Ovary (tissue), 9 donors: ENCODE measurements around the gene CNBD2. TPM values are rescaled to one million over a fixed set of nuclear protein-coding genes. Genes with fewer than 3 reads are reported as not detected.
"Not testable (repeated sequence)": the region's sequence is repeated elsewhere in the genome, so short reads cannot be mapped to it uniquely, and the experiment has no call there.

Experiments
- DNase-seq, 5 donors: peaks; one replicate each; pipeline ENCODE4 v3.0.0-alpha.2; 2019 to 2020
- H3K27ac ChIP-seq, 2 donors: fragments of 200-600 bp; one replicate each; pipeline versions ENCODE4 v1.5.1 to v1.8.0; 2019 to 2022
- H3K27me3 ChIP-seq: fragments of 200-600 bp; one replicate; pipeline ENCODE4 v1.8.0; 2022
- H3K36me3 ChIP-seq: fragments of 200-600 bp; sonication (generic); one replicate; pipeline ENCODE4 v1.5.1; 2019
- H3K4me1 ChIP-seq: one replicate; pipeline ENCODE4 v1.8.1; 2013; ENCODE audit warnings: mild to moderate bottlenecking, moderate library complexity; ENCODE audit not compliant: insufficient read depth
- H3K4me3 ChIP-seq: fragments of 200-600 bp; sonication (generic); one replicate; pipeline ENCODE4 v1.5.1; 2017
- H3K9me3 ChIP-seq, 2 donors: fragments of 200-600 bp in 1 of 2; sonication (generic) in 1 of 2; one replicate each; pipeline versions ENCODE4 v1.5.1 to v1.8.1; 2013 to 2019; ENCODE audit warnings: mild to moderate bottlenecking in 1 of 2, moderate library complexity in 1 of 2
- EP300 ChIP-seq: sonication (generic); formaldehyde crosslinking; IDR thresholded peaks from one replicate; pipeline ENCODE4 v1.6.1; 2017; ENCODE audit warnings: antibody characterized with exemption
- POLR2A ChIP-seq: fragments of 450-650 bp; IDR thresholded peaks from one replicate; pipeline ENCODE4 v1.6.1; 2017; ENCODE audit warnings: antibody characterized with exemption, mild to moderate bottlenecking, moderate library complexity
- WGBS, 3 donors: extraction: QIAGEN DNeasy Blood & Tissue Kit in 1 of 3; methylation state at CpG; one replicate each; pipeline versions ENCODE4 v1.1.5 to v1.1.7; 2013 to 2017; 5-methylcytosine and 5-hydroxymethylcytosine counted together
- intact Hi-C, 4 donors: fragments of 100-400 bp; cut with DNase I; formaldehyde crosslinking; loops; one replicate each; pipeline versions ENCODE4 v1.11.0 to v1.15.1; 2022 to 2023
- polyA plus RNA-seq, 2 donors: library from polyadenylated mRNA; stranded (reverse); fragments of 200-250 nt in 1 of 2; fragments of 350-450 nt in 1 of 2; fragmentation: Illumina TruSeq in 1 of 2; extraction: RNeasy Lipid Tissue Mini Kit (QIAGEN cat#74804) in 1 of 2; gene quantifications; one replicate each; pipeline ENCODE4 v1.2.3, GENCODE V29; 2013 to 2014
- total RNA-seq, 7 donors: library from RNA; depleted of rRNA in 2 of 7; stranded (reverse); fragments of >200 nt in 2 of 7; fragmentation: NEBNext Ultra II Directional in 3 of 7; extraction: Animal tissue kit (Norgen Biotek cat#: 25700) in 3 of 7; gene quantifications; one replicate each; pipeline versions ENCODE4 v1.1.0 to v1.2.4, GENCODE V29; 2016 to 2023
- TF ChIP-seq, protein P1 (sequence below), 3 donors: fragments of 450-650 bp in 2 of 3; fragments of 200-600 bp in 1 of 3; IDR thresholded peaks; one replicate each; pipeline versions ENCODE4 v1.5.1 to v1.8.0; 2016 to 2022; ENCODE audit warnings: antibody characterized with exemption in 3 of 3, mild to moderate bottlenecking in 1 of 3
- donor health status: DM: no; HTN: no; CAD: no; lungs with moderate emphysema.
- donor health status: DM: no; HTN: no; CAD: no.
- donor health status: Bipolar disorder and iron deficiency.
- donor health status: DM: yes; HTN: yes; CAD: no.
- donor health status: DM: no; HTN: no; CAD: no.
- donor health status: DM: yes; HTN: yes; CAD: no.

CNBD2 gene
- total and polyA plus RNA-seq, 9 donors = 2.4 to 8.7 (median 4.5) TPM

DNA sequence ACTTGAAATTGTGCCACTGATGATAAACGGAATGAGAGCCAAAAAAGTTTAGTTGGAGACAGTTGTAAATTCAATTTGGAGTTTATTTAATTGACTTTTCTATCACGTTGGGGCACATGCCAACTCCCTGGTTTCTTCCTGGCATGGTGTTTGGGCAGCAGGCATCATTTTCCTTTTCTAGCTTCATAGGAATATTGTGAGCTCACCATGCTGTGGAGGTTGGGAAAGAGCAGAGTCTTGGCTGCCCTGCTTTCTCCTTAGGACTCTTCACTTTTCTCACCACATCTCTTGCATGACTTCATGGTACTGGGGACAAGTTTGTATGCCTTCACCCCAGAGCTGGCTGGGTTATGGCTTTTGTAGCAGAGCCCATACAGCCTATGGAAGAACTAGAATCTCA is 20.5 kb upstream of the CNBD2 start:
- no peaks in the 10 kb centered on the region for H3K9me3 ChIP-seq
- H3K4me1 ChIP-seq = peaks cover 3% of the 10 kb centered on the region
- H3K36me3 ChIP-seq = no peaks in the 10 kb centered on the region
- H3K27me3 ChIP-seq = no peaks in the 10 kb centered on the region
- 83 to 87% (median 83%) methylated on average over 2 of the region's 2 CpGs for WGBS, 3 donors
- no peak overlapping the region for H3K27ac ChIP-seq
- TF ChIP-seq, protein P1, sequence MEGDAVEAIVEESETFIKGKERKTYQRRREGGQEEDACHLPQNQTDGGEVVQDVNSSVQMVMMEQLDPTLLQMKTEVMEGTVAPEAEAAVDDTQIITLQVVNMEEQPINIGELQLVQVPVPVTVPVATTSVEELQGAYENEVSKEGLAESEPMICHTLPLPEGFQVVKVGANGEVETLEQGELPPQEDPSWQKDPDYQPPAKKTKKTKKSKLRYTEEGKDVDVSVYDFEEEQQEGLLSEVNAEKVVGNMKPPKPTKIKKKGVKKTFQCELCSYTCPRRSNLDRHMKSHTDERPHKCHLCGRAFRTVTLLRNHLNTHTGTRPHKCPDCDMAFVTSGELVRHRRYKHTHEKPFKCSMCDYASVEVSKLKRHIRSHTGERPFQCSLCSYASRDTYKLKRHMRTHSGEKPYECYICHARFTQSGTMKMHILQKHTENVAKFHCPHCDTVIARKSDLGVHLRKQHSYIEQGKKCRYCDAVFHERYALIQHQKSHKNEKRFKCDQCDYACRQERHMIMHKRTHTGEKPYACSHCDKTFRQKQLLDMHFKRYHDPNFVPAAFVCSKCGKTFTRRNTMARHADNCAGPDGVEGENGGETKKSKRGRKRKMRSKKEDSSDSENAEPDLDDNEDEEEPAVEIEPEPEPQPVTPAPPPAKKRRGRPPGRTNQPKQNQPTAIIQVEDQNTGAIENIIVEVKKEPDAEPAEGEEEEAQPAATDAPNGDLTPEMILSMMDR (IDR thresholded peaks at IDR 0.05) = no peak
- TF ChIP-seq POLR2A (no peak), EP300 (no peak)
- DNase-seq = no peak
- H3K4me3 ChIP-seq = no peak overlapping the region
- intact Hi-C loops = no loop called here

DNA sequence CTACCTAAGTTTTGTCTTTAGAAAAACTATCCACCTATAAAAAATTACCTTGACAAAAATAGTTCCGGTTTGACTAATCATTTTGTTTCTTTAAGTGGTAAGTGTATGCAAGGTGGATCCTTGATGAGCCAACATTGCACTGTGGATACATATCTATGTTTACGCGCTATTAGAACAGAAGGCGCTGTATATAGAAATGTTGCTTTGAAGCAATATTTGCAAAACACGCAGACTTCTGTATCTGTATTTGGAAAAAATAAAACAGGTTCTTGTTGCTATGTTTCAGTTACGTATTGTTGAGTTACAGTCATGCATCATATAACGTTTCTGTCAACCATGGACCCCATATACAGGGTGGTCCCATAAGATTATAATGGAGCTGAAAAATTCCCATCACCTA is 18.3 kb upstream of the CNBD2 start:
- Histone ChIP-seq H3K27me3 (no peaks in the 10 kb centered on the region), H3K27ac (no peak overlapping the region), H3K4me1 (peaks cover 7% of the 10 kb centered on the region), H3K4me3 (no peak overlapping the region), H3K9me3 (no peaks in the 10 kb centered on the region), H3K36me3 (no peaks in the 10 kb centered on the region)
- no peak for DNase-seq
- 89 to 94% (median 90%) methylated on average over 7 of the region's 7 CpGs for WGBS, 3 donors
- intact Hi-C loops = no loop called here
- TF ChIP-seq POLR2A (no peak), EP300 (no peak)
- TF ChIP-seq, protein P1 (IDR thresholded peaks at IDR 0.05) = no peak

DNA sequence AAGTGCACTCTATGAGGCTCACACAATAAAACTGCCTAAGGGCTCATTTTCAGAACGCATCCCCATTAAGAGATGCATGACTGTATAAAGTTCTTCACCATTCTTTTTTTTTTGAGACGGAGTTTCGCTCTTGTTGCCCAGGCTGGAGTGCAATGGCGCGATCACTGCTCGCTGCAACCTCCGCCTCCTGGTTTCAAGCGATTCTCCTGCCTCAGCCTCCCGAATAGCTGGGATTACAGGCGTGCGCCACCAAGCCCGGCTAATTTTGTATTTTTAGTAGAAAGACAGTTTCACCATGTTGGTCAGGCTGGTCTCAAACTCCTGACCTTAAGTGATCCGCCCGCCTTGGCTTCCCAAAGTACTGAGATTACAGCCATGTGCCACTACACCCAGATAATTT is 16.3 kb upstream of the CNBD2 start:
- H3K9me3 ChIP-seq, H3K27me3 ChIP-seq, H3K36me3 ChIP-seq, H3K4me3 ChIP-seq, H3K4me1 ChIP-seq, DNase-seq, intact Hi-C loops, H3K27ac ChIP-seq: not testable (repeated sequence)
- 94 to 97% (median 97%) methylated on average over 14 of the region's 14 CpGs for WGBS, 3 donors

DNA sequence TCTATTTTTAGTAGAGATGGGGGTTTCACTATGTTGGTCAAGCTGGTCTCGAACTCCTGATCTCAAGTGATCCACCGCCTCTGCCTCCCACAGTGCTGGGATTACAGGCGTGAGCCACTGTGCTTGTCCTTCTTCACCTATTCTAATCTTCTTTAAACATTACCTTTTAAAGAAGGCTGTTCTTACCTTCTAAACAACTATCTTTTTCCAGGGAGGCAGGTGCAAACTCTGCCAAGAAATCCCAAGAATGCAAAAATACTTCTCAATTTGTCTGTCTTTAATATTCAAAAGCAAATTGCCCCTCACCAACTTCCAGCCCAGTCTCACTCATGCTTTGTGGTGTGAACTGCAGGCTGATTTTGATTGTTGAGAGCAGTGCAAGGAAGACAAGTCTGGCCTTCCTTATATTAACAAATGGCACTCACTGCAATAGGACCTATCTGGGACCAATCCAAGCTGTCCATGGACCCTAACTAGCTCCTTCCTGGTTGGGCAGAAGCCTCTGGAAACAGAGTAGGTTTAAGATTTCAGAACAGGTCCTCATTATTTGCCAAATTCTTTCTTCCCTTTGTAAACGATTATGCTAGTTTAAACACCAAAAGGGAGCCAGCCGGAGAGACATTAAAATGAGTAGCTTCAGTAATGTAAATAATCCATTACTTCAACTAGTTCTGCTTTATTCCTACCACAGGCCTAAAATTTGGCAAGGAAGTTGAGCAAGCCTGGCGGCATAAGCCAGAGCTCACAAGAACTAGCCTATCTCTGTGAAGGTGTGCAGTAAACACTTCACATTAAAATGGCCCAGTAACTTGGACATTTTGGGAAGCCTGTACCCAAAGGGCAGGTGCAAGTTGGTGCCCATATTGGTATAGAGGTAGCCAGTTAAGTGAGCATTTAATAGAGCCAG is 15.7 kb upstream of the CNBD2 start:
- 46 to 52% (median 49%) methylated on average over 6 of the region's 6 CpGs for WGBS, 3 donors
- no peak for DNase-seq
- intact Hi-C loops = no loop called here
- Histone ChIP-seq H3K27ac (peak overlapping the region; percentile 96 to 97), H3K36me3 (no peaks in the 10 kb centered on the region), H3K4me1 (peaks cover 7% of the 10 kb centered on the region), H3K9me3 (no peaks in the 10 kb centered on the region), H3K27me3 (no peaks in the 10 kb centered on the region), H3K4me3 (peak overlapping the region; percentile 85)
- no peak for TF ChIP-seq EP300
- TF ChIP-seq POLR2A = no peak
- TF ChIP-seq, protein P1 (IDR thresholded peaks at IDR 0.05) = no peak
